IPS-18c (cell line): ENCODE results near the gene FGF21.
"Not testable (repeated sequence)": the region's sequence is repeated elsewhere in the genome, so short reads cannot be mapped to it uniquely, and the experiment has no call there.

ENCODE experiments used
- H3K4me3 ChIP-seq: 2 replicates; pipeline ENCODE4 v1.7.0; 2013; ENCODE audit warnings: low read depth, mild to moderate bottlenecking, low read length, moderate library complexity; ENCODE audit not compliant: insufficient read depth
- H3K9me3 ChIP-seq: one replicate; pipeline ENCODE4 v1.6.1; 2013; ENCODE audit warnings: mild to moderate bottlenecking, low read length, moderate library complexity; ENCODE audit not compliant: control insufficient read depth, insufficient read depth

Gene FGF21

GRCh38 chr19:48746738-48747575, 8.4 kb upstream of the FGF21 start, which contains the start of gene IZUMO1:
TSS of gene IZUMO1 (minus strand) at chr19:48746909. CDS start at chr19:48745859, 1,050 bp downstream.
- no peaks in the 10 kb centered on the region for H3K9me3 ChIP-seq
- peak within 1 kb of the TSS; percentile 73 for H3K4me3 ChIP-seq

GRCh38 chr19:48749571-48750198, 5.6 kb upstream of the FGF21 start:
- Histone ChIP-seq H3K9me3 (no peaks in the 10 kb centered on the region), H3K4me3 (no peak overlapping the region)

GRCh38 chr19:48750351-48750750, 5.0 kb upstream of the FGF21 start:
- Histone ChIP-seq H3K9me3 (no peaks in the 10 kb centered on the region), H3K4me3 (no peak overlapping the region)

- 0 out of 2 replicates have a peak overlapping the region, but pooled peaks have one; percentile 6 for H3K4me3 ChIP-seq
- no peaks in the 10 kb centered on the region for H3K9me3 ChIP-seq
Measured at GRCh38 chr19:48750771-48751504, 4.4 kb upstream of the FGF21 start.

GRCh38 chr19:48751845-48752495, 3.4 kb upstream of the FGF21 start:
- H3K4me3 ChIP-seq = peak overlapping the region; percentile 92
- H3K9me3 ChIP-seq = no peaks in the 10 kb centered on the region

GRCh38 chr19:48752496-48753365, 2.6 kb upstream of the FGF21 start, which contains the start of gene FUT1:
TSS of gene FUT1 (minus strand) at chr19:48752641. CDS start at chr19:48751281, 1,360 bp downstream.
- H3K9me3 ChIP-seq = no peaks in the 10 kb centered on the region
- H3K4me3 ChIP-seq = peak within 1 kb of the TSS; percentile 92

- H3K9me3 ChIP-seq = peaks cover 2% of the 10 kb centered on the region
- H3K4me3 ChIP-seq = no peak overlapping the region
Measured at GRCh38 chr19:48755787-48756186, 463 bp downstream of the FGF21 start.

GRCh38 chr19:48756212-48756611, 888 bp downstream of the FGF21 start:
- Histone ChIP-seq H3K4me3 (no peak overlapping the region), H3K9me3 (peaks cover 2% of the 10 kb centered on the region)

GRCh38 chr19:48756686-48757085, 1.4 kb downstream of the FGF21 start:
- H3K4me3 ChIP-seq = no peak overlapping the region
- H3K9me3 ChIP-seq = peaks cover 2% of the 10 kb centered on the region

GRCh38 chr19:48757089-48757675, 1.9 kb downstream of the FGF21 start:
- no peak overlapping the region for H3K4me3 ChIP-seq
- peaks cover 2% of the 10 kb centered on the region for H3K9me3 ChIP-seq

- Histone ChIP-seq H3K4me3 (no peak overlapping the region), H3K9me3 (peaks cover 2% of the 10 kb centered on the region)
Measured at GRCh38 chr19:48757741-48758144, 2.4 kb downstream of the FGF21 start.

- H3K9me3 ChIP-seq = peaks cover 2% of the 10 kb centered on the region
- no peak overlapping the region for H3K4me3 ChIP-seq
Measured at GRCh38 chr19:48760504-48761205, 5.3 kb downstream of the FGF21 start.

GRCh38 chr19:48765816-48766215, 10.5 kb downstream of the FGF21 start:
- H3K9me3 ChIP-seq, H3K4me3 ChIP-seq: not testable (repeated sequence)

GRCh38 chr19:48768171-48768753, 12.9 kb downstream of the FGF21 start:
- H3K4me3 ChIP-seq, H3K9me3 ChIP-seq: not testable (repeated sequence)

GRCh38 chr19:48768994-48769713, 13.8 kb downstream of the FGF21 start:
- Histone ChIP-seq H3K9me3 (no peaks in the 10 kb centered on the region), H3K4me3 (no peak overlapping the region)
